Glomerular visceral epithelial cell (primary cell): ENCODE data around the gene ZNF24.

Source experiments
- DNase-seq: peaks from one replicate; pipeline ENCODE4 v3.0.0-alpha.2; 2016; ENCODE audit errors: extremely low spot score

ZNF24 gene

DNA sequence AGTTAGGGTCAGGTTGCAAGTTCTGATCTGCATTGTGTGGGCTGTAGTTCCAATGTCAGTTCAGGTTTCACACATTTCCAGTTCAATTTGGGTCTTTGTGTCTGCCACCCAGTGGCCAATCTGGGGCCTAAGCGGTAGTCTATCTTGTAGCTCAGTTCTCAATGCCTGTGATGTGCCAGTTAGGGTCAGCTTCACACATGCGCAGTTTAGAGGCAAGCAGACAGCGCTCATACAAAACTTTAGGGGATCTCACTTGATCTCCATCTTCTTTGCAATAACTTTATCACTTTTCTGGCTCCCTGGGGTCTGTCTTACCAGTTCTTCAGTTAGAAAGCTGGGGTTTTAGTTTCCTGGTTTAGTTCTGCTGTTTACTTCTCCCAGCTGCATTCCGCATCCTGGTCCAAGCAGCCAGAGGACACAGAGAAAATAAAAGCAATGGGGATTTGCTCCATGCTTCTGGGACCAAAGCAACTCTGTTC is 11.0 kb upstream of the ZNF24 start:
- DNase-seq = peak; percentile 53

DNA sequence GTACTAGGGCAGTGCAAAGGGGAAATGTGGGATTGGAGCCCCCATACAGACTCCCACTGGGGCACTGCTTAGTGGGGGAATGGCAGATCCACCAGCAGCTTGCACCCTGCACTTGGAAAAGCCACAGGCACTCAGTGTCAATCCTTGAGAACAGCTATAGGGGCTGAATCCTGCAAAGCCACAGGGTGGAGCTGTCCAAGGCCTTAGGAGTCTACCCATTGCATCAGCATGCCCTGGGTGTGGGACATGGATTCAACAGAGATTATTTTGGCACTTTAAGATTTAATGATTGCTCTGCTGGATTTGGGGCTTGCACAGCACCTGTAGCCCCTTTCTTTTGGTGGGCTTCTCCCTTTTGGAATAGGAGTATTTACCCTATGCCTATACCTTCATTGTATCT is 8.6 kb upstream of the ZNF24 start:
- no peak for DNase-seq

DNA sequence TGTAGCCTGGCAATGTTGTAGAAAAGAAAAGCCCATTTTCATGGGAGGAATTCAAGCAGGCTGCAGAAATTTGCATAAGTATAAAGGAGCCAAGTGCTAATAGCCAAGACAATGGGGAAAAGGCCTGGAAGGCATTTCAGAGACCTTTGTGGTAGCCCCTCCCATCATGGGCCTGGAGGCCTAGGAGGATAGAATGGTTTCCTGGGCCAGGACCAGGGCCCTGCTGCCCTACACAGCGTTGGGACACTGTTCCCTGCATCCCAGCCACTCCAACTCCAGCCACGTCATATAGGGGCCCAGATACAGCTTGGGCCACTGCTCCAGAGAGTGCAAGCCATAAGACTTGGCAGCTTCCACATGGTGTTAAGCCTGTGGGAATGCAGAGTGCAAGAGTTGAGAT is 8.1 kb upstream of the ZNF24 start:
- DNase-seq = no peak

DNA sequence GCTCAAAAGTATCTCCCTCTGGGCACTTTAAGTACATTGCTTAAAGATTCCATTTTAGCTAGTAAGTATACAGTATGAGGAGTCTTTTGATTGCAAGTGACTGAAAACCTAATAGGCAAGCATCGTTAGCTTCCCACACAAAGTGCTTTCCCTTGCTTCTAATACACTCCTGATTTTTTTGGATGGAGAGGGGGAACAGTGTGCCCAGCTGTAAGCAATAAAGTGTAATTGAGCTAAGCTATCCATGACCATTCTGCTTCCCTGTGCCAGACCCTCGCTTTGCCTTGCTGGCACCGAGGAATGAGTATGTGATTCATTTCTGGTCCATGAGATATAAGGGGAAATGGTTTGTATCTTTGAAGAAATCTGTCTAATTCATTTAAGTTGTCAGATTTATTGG is 3.8 kb upstream of the ZNF24 start:
- DNase-seq = no peak

DNA sequence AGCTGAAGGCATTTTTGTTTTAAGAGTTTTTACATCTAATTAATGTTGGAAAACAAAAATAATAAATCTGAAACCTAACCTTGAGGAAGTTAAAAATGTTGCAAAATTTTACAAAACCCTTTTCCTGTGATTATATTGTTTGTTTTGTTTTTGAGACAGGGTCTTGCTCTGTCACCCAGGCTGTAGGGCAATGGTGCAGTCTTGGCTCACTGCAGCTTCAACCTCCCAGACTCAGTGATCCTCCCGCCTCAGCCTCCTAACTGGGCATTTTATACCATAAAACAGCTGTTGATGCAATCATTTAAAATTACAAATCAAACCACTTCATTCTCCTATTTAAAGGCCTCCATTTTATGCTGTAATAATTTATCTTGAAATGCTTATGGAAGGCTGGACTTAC is 1.7 kb upstream of the ZNF24 start:
- DNase-seq = no peak

DNA sequence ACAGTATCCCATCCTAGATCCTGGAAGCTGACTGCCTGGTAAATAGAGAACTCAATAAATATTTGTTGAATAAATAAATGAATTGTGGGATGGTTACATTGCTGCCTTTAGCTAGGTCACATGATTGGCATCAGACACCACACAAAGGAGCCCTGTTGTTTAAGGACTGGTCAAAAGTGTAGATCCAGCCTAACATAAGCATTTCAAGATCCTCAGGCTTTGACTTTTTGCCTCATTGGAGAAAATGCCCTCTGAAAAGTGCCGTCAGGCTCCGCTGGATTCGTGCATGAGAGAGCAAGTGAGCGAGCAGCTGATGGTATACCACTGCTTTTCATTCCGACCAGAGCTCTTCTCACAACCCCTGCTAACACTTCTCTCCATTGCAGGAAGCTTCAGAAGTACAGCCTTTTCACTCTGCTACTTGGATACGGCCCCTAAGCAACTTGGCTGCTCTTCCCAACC is 1.3 kb upstream of the ZNF24 start:
- DNase-seq = peak; percentile 24

DNA sequence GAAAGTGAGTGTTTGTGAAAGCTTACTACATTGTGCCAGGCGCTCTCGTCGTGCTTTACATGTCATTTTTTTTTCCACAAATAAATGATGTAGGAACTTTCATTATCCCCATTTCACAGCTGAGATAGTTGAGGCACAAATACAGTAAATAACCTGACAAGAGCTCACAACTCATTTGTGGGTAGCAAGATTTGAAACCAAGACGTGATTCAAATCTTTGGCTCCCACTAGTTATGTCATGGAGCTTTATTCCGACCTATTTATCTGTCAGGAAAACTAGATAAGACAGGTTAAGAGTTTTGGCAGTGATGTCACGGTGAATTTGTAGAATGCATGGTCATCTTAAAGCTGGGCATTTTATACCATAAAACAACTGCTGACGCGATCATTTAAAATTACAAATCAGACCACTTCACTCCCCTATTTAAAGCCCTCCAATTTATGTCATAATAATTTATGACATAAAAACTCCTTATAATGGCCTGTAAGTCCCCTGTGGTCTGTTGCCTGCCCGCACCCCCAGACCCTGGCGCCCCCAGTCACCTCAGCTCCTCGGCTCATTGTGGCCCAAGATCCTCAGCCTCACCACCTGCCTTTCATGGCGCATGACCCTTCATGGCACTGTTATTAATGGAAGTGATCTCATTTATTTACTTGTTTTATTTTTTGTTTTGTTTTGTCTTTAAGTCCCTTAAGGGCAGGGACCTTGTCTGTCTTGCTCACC is 678 bp upstream of the ZNF24 start:
- DNase-seq = no peak

DNA sequence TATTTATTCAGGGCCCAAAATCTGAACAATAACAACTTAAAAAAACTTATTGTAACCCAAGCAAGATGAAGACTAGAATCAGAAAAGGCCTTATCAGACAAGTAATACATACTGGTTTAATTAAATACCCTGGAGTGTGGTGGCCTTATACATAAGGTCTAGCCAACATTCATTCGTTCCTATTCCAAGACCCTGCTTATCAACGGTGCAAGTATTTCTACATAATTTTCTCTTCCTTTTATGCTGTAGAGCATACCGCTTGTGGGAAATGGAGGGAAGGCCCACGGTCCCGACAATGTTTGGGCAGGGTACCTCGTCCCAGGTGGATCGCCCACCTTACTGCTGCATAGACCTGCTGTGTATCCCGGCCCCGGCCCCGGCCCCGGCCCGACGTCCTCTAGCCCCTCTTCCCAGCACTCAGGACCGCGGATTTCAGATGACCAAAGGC is 708 bp downstream of the ZNF24 start:
- DNase-seq = no peak

DNA sequence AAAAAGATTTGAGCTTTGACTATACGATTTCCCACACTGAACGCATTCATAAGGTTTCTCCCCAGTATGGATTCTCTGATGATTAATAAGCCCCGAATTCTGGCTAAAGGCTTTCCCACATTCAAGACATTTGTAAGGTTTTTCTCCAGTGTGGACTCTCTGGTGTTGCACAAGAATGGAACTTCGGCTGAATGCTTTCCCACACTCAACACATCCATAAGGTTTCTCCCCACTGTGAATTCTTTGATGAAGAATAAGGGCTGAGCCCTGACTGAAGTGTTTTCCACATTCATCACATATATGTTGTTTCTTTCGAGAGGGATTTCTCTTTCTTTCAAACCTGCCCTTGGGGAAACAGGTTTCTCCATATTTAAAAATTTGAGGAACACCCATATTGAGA is 6.9 kb downstream of the ZNF24 start:
- DNase-seq = no peak

DNA sequence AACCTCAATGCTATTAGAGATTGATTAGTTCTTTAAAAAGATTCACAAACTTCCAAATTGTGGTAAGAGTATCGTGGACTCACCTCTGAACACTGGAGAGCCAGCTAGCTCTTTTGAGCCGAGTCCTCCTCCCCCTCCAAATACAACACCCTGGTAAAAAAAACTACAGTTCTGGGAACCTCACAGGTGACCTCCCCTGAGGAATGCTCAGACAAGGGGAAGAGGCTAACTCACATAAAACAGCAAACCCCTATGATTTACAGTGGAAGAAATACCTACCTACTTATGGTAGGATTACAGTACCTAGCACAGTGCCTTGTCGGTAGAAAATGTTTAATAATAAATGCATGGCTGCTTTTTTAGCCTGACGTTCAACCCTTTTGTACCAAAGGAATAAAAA is 8.4 kb downstream of the ZNF24 start:
- no peak for DNase-seq

DNA sequence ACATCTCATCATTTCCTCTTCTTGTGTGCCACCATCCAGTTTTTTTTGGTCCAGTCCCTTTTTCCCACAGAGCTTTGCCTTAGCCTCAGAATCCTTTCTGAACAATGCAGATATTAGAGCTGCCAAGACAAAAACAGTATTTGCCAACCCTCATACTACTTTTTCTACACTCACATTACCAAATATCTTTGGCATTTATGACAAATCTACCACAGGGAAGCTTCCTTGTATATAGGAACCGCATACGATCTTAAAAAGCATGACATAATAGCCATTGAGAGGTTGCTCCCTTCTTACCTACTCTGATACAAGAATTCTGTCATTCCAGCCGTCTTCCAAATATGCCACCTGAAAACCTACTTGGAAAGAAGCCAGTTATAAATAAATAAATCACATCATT is 9.4 kb downstream of the ZNF24 start:
- DNase-seq = peak; percentile 72

DNA sequence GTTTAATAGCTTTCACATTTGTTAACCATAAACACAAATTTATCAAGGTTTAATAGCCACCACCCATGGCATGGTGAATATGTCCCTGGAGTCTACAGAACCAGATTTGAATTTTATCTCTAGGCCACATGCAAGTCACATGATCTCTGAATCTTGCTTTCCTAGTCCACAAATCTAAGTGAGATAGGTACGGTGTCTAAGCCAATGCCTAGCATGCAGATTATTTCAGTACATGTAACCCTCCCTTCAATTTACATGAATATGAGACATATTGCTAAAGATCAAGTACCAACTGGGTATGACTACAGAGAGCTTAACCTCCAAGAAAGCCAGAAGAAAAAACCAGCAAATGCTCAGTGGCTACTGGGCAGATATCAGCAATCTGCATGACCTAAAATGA is 10.0 kb downstream of the ZNF24 start:
- no peak for DNase-seq

DNA sequence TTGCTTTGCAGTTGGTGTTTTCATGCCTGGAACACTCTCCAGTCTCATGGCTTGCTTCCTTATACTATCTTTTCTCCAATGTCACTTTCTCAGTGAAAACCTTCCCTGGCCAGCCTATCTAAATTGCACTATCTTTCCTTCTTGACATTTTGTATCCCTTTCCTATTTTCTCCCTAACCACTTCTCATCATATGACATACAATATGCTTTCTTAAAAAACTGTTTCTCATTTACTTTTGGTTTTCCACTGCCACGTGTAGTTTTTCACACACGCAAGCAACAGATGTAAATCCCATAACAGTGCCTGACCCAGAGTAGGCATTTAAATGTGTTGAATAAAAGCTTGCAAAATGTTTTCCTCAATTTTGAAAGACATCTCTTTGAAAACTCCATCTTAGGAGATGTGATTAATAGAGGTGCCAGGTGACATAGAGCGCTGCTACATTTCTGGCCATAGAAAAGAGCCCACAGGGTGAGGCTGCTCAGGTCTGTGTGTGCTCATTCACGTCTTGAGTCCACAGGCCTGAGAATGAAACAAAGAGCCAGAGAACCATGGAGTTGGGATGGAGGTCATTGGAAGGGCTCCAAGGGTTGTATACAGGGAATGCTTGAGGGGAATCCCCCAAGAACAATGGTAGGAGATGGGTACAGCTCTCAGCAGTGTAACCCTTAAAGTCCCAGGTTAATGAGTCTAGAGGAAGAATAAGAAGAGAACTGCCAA is 12.7 kb downstream of the ZNF24 start:
- DNase-seq = no peak

DNA sequence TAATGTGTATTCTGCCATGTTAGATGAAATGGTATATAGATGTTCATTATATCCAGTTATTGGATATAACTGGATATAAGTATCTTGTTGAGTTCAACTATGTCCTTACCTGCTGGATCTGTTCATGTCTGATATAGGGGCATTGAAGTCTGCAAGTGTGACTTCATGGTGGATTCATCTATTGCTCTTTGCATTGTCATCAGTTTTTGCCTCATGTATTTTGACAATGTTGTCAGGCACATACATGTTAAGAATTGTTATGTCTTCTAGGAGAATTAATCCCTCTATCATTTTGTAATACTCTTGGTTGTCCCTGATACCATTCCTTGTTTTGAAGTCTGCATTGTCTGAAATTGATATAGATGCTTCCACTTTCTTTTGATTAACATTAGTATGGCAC is 15.4 kb downstream of the ZNF24 start:
- no peak for DNase-seq

DNA sequence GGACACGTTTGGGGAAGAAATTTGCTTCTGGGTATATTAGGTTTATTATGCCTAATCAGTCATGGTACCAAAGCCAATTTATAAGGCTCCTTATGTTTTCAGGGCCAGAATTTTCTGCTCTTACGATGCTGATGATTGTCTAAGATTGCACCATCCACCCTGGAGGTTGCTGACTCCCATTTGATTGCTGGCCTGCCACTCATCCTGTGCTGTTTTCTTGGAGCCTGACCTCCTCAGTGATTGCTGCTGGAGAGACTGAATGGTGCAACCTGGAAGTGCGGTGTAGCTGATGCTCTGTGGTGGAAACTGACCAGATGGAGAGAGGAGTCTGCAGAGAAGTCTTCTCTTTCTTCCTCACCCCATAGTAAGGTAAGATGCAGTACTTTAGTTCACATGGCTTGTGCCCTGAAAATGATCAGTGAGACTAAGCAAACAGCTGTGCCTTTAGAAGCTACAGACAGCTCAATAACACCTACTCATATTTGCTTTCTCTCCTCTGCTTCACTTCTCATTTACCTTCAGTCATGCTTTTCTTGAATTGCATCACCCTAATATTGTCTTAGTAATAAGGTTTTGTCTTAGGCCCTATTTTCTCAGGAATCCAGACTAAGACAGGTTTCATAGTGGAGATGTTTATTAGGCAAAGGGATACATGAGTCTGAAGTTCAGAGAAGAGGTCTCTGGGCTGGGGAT is 17.4 kb downstream of the ZNF24 start:
- DNase-seq = no peak

DNA sequence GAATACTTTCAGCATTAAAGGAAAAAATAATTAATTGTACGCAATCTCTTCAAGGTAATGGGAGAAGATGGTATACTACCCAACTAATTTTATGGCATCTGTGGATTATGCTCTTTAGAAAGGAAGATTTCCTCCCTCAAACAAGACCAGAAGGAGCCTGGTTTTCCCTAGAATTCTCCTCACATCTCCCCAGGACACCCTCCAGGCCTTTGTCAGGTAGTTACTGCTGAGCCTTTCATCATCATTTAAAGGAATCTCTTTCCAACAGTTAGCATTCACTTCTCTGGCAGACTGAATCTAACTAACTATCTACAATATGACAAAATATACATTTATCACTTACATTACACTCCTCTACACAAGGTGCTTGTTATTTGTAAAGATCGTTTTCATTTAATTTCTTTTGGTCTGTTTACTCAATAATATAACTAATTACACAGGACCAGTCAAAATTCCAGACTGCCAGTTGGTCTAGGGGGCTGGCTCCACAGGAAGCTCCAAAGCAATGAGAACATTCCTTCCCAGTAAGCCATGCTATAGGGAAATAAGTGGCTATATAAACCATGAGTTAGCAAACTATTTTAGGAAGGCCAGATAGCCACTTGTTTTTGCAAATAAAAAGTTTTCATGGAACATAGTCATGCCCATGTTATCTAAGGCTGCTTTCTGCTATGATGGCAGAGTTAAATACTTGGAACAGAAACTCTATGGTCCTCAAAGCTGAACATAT is 19.1 kb downstream of the ZNF24 start:
- no peak for DNase-seq

DNA sequence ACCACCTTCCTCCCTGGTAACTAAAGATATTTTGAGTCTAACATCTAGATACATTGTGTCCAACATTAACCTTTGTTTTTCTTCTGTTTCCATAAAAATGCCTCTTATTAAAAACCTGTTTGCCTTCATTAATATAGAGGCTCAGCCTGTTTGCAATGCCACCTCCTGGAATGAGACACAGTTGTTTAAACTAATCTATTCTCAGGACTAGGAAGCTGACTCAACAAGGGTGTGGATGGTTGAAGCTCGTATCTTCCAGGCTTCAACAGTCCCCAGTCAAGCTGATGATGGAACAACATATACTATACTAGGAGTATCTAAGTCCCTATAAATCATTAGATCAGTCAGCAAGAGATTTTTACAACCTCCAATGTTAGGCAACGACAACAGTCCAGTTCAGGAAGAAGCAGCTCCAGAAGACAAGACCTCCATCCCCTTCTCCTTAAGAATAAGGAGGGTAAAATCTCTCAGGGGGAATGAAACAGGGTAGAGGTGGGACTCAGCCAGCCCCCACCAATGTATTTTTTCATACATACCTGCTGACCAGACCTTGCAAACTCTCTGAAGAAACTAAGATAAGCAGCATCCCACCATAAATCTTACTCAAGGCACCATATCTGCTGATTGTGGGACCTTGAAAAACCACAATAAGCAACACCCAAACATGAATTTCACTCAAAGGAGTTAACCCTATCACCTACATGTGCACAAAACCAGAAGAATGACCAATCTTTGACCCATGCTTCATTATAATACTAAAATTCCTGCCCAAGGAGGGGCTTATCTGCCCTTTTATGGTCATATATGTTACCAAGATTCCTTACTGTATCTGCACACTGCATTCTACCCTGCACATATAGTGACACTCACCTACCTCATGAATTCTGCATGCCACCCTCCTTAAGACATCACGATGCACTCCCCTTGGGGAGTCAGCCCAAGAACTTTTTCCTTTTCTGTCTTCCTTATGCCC is 21.4 kb downstream of the ZNF24 start:
- no peak for DNase-seq

DNA sequence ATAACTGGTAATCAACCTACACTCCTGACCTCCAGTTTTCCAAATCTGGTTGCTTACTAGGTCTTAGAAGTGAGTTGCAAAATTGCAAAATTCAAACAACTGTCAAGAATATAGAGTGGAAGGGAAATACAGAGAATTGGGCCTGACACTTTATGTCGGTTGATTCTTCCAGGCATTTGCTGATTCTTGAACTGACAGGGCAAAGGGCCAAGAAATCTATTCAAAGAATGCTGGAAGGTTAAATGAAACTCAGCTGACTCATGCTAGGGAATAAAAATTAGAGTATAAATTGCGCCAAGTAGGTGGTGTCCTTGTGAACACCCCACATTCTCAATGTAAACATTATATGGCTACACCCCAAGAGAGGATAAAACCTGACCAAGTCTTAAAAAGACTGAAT is 32.7 kb downstream of the ZNF24 start:
- no peak for DNase-seq

DNA sequence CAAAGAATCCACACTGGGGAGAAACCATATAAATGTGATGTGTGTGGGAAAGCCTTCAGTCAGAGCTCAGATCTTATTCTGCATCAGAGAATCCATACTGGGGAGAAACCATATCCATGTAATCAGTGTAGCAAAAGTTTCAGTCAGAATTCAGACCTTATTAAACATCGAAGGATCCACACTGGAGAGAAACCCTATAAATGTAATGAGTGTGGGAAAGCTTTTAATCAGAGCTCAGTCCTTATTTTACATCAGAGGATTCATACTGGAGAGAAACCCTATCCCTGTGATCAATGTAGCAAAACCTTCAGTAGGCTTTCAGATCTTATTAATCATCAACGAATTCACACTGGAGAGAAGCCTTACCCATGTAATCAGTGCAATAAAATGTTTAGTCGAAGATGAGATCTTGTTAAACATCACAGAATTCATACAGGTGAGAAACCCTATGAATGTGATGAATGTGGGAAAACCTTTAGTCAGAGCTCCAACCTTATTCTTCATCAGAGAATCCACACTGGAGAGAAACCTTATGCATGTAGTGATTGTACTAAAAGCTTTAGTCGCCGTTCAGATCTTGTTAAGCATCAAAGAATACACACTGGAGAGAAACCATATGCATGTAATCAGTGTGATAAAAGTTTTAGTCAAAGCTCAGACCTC is 37.5 kb downstream of the ZNF24 start:
- DNase-seq = no peak

DNA sequence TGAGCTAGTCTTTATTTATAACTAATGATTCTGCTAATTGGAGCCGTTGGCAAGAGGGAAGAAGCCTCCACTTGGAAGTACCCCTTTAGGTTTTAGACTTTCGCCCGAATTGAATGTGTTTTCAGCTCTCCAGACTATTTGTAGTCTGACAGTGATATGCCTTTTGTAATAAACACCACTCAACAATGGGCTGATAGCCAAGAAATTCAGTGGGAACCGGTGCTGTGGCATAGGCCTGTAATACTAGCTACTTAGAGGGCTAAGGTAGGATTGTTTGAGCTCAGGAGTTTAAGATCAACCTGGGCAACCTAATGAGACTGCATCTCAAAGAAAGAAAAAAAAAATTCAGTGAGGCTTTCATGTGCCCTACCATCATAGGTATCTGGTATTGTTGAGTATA is 40.6 kb downstream of the ZNF24 start:
- DNase-seq = no peak
